Stomach (tissue), 4 donors: ENCODE measurements around the gene HS6ST1.

ENCODE experiments used
- CTCF ChIP-seq, 7 experiments: fragments of 450-650 bp in 4 of 7; fragments of 200-600 bp in 3 of 7; sonication (generic) in 3 of 7; IDR thresholded peaks; one replicate each; pipeline ENCODE4 v1.5.1; 2016 to 2019; ENCODE audit warnings: antibody characterized with exemption in 7 of 7, control low read depth in 2 of 7, mild to moderate bottlenecking in 1 of 7
- POLR2A ChIP-seq, 4 donors: fragments of 450-650 bp; IDR thresholded peaks; one replicate each; pipeline ENCODE4 v1.6.1; 2016; ENCODE audit warnings: antibody characterized with exemption in 4 of 4, control low read depth in 2 of 4, mild to moderate bottlenecking in 1 of 4, moderate library complexity in 1 of 4
- POLR2AphosphoS5 ChIP-seq, 3 donors: sonication (generic); formaldehyde crosslinking; IDR thresholded peaks; one replicate each; pipeline ENCODE4 v1.6.1; 2016; ENCODE audit warnings: antibody characterized with exemption in 3 of 3

- TF ChIP-seq CTCF (IDR thresholded peaks at IDR 0.05) = no peak
- no peak for TF ChIP-seq POLR2A (IDR thresholded peaks at IDR 0.05)
- TF ChIP-seq POLR2AphosphoS5 (IDR thresholded peaks at IDR 0.05) = no peak
These were observed 30.6 kb downstream of the HS6ST1 start for GRCh38 chr2:128287780-128288735.
